ENCODE results near the gene FAM32A. TPM values are rescaled to one million over a fixed set of nuclear protein-coding genes. Genes with fewer than 3 reads are reported as not detected.

FAM32A gene
- total RNA-seq, 1 donor from 2014 or later = 38.8 TPM

GRCh38 chr19:16216744-16217670 lies 31.8 kb downstream of the FAM32A start:
- peak; percentile 57 for ATAC-seq
- intact Hi-C loops (cut with micrococcal nuclease) = no loop called here
- DNase-seq = no peak

DNA sequence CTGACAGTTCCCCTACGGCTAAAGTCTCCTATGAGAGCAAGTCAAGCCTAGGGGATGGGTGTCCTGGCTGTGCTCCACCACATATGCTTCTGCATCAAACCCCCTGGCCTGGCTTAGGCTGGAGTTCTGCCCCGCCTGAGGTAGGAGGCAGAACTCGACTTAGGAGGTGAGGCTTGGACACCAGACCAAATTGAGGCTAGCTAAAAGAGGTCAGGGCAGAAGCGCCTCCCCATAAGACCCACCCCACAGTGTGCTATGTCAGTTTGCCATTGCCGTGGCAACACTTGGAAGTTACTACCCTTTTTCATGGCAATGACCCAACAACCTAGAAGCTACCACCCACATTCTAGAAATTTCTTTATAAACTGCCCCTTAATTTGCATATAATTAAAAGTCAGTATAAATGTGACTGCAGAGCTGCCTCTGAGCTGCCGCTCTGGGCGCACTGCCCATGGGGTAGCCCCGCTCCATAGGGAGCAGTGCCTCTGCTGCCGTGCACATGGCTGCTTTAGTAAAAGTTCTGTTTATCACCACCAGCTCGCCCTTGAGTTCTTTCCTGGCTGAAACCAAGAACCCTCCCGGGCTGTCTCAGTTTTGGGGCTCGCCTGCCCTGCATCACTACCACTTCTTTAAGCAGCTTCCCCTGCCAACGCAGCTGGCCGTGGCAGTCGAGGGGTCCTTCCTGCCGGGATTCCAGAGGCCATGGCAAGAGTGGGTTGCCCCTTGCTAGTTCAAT lies 32.7 kb downstream of the FAM32A start:
- no peak for DNase-seq
- peak; percentile 14 for ATAC-seq
- intact Hi-C loops (cut with micrococcal nuclease) = no loop called here

DNA sequence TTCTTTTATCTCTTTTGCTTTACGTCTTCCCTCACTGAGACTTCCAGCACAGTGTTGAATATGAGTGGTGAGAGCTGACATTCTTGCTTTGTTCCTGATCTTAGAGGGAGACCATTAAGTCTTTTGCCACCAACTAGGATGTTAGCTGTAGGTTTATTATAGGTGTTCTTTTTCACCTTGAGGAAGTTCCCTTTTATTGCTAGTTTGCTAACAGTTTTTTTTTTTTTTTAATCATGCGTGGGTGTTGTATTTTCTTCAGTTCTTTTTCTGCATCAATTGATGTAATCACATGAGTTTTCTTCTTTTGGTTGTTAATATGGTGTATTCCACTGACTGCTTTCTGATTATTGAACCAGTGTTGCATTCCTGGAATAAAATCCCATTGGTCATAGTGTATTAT lies 33.6 kb downstream of the FAM32A start:
- ATAC-seq (no peak), DNase-seq (no peak)
- intact Hi-C loops (cut with micrococcal nuclease) = no loop called here

DNA sequence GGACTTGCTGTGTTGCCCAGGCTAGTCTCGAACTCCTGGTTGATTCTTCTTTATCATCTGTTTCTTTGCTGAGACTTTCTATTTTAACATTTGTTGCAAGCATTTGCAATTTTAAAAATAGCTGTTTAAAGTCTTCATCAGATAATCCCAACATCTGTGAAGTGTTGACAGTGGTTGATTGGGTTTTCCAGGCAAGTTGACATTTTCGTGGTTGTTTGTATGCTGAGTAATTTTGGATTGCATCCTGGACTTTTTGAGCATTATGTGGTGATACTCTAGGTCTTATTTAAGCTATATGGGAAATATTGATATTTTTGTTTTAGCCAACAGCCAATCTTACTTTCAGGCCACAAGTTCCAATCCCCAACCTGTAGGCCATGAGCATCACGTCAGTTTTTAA lies 37.6 kb downstream of the FAM32A start:
- ATAC-seq (no peak), DNase-seq (no peak)
- intact Hi-C loops (cut with micrococcal nuclease) = no loop called here

GRCh38 chr19:16223746-16224145 lies 38.5 kb downstream of the FAM32A start:
- DNase-seq (no peak), ATAC-seq (no peak)
- intact Hi-C loops (cut with micrococcal nuclease) = no loop called here

DNA sequence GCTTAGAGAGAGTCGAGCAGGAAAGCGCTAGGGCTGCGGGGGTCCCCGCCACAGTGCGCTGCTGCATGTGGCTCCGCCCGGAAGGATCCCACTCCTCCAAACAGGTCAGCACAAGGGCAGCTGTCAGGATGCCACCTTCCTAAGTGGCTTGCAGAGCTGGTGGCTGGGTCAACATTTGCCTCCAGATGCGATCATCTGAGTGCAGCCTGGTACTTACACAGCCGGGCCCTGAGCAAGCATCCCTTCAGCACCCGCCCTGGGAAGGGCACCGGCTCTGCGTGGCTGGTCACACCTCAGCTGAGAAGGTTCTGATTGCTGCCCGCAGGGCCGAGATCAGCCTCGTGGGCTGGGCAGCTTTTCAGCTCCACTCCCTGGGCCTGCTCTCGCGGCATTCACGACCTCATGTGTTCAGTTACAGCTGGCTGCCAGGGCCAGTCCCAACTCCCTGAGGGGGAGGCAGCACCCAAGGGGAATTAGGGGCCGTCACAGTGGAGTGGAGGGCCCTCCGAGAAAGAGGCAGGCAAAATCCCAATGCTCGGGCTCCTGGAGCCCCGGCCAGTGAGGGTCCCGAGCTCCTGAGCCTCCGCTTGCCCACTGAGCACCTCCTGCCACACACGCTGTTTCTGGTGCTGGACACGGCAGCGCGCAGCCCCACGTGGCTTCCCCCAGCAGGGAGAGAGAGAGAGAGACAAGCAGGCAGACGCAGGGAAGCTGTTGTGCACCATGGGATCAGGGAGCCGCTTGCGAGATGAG lies 39.3 kb downstream of the FAM32A start:
- no peak for ATAC-seq
- intact Hi-C loops (cut with micrococcal nuclease) = no loop called here
- no peak for DNase-seq

DNA sequence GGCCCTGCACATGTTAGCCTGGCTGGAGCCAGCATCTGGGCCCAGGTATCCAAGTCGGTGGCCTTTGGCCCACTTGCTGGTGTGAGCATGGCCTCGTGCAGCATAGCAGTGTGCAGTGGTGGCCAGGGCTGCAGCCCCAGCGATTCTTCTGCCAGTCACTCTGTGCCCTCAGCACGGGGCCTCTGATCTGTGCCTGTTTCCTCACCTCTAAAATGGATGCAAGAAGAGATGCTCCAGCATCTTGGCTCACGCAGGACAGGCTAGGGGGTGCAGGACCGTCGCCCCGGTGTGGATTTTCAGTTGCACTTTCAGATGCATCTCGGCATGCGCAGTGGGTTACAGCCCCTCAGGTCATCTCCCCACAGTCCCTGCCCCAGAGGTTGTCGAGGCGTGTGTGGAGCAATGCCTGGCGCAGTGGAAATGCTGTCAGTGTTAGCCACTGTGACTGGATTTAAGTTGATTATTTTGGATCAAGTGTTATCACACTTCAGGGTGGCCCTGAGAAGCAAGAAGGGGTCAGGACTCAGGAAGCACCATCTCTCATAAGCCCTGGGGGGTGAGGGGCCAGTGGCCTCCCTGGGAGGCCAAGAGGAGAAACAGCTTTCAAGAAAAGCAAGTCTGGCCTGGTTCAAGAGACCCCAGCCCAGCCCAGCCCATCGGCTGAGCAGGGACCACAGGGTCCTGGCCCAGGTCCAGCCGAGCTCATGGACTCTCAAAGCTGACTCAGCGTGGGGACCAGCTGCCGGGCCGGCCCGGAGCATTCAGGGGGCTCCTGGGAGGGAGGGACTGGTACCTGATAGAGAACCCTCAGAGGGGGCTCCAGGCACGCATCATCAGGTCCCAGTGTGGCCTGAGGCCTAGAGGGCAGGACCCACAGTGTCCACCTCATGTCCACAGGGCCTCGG lies 40.3 kb downstream of the FAM32A start:
- intact Hi-C loops (cut with micrococcal nuclease) = no loop called here
- ATAC-seq (no peak), DNase-seq (no peak)

DNA sequence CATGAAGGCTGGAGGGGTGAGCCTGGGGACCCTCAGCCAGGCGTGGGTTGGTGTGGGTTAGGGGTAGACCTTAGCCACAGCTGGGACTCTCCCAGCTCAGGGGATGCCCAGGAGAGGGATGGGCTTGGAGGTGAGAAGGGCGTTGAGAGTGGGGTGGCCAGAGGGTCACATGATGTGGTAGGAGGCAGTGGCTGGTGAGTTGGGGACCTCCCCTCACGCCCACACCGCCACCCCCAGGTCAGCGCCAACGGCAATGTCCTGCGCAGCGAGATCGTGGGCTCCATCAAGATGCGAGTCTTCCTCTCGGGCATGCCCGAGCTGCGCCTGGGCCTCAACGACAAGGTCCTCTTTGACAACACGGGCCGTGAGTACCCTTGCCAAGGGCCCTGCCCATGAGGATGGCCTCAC lies 41.0 kb downstream of the FAM32A start:
- intact Hi-C loops (cut with micrococcal nuclease) = no loop called here
- ATAC-seq = no peak
- no peak for DNase-seq

DNA sequence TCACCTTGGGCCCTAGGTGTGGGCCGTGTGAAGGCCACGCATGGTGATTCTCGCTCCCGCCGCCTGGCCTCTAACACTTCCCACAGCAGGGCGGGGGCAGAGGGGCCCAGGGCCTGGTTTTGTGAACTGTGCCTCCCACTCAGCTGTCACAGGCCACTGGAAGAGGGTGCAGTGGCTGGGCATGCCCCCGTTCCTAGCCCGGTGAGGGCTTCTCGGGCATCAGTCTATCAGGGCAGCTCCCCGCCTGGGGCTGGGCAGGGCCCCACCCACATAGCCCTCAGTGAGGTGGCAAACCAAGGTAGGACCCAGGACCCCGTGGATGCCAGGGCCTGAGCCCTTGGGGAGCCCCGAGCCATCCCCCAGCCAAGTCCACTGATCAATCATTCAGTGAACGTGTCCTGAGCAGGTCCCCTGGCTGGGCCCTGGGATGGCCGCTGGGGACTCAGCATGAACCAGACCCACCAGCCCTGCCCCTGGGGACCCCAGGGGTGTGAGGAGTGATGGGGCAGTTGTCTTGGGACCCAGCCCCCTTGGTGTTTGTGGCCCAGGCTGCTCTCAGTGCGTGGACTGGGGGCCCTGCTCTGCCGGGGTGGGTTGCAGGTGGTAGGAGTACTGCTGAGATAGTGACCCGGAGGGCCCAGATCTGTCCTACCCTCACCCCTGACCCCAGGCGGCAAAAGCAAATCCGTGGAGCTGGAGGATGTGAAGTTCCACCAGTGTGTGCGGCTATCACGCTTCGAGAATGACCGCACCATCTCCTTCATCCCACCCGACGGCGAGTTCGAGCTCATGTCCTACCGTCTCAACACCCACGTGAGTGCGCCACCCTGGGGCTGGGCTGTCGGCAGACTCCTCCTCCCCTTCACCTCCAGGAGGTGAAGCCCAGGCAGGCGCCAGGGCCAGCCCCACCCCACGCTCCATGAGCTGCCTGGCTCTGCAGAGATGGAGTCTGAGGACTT lies 41.9 kb downstream of the FAM32A start:
- ATAC-seq = no peak
- intact Hi-C loops (cut with micrococcal nuclease) = no loop called here
- no peak for DNase-seq

- DNase-seq = no peak
- ATAC-seq = no peak
- intact Hi-C loops (cut with micrococcal nuclease) = no loop called here
Measured at GRCh38 chr19:16227837-16228636, 42.8 kb downstream of the FAM32A start.

- ATAC-seq (no peak), DNase-seq (no peak)
- intact Hi-C loops (cut with micrococcal nuclease) = no loop called here
Measured at GRCh38 chr19:16228637-16229321, 43.6 kb downstream of the FAM32A start.

- DNase-seq (no peak), ATAC-seq (no peak)
- intact Hi-C loops (cut with micrococcal nuclease) = no loop called here
Measured at GRCh38 chr19:16229322-16229641, 44.1 kb downstream of the FAM32A start.

DNA sequence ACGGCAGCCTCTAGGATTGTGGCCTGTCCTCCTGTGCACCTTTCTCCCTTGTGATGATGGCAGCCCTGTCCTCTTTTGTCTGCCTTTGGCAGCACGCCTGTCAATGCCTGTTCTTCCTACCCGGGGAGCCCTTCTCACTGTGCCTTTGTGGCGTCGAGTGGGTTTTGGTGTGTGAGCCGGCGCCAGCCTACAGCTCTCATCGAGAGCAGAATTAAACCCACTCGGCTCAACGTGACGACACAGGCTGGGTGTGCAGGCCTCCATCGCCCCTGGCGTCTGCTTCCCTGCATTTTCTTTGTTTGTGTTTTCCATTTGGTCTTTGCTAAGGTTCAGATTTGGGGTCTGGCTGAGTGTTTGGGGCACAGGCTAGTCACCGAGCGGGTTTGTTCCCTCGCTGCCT lies 46.9 kb downstream of the FAM32A start:
- ATAC-seq (no peak), DNase-seq (no peak)
- intact Hi-C loops (cut with micrococcal nuclease) = no loop called here

GRCh38 chr19:16232568-16232967 lies 47.4 kb downstream of the FAM32A start:
- intact Hi-C loops (cut with micrococcal nuclease) = no loop called here
- DNase-seq (no peak), ATAC-seq (no peak)

DNA sequence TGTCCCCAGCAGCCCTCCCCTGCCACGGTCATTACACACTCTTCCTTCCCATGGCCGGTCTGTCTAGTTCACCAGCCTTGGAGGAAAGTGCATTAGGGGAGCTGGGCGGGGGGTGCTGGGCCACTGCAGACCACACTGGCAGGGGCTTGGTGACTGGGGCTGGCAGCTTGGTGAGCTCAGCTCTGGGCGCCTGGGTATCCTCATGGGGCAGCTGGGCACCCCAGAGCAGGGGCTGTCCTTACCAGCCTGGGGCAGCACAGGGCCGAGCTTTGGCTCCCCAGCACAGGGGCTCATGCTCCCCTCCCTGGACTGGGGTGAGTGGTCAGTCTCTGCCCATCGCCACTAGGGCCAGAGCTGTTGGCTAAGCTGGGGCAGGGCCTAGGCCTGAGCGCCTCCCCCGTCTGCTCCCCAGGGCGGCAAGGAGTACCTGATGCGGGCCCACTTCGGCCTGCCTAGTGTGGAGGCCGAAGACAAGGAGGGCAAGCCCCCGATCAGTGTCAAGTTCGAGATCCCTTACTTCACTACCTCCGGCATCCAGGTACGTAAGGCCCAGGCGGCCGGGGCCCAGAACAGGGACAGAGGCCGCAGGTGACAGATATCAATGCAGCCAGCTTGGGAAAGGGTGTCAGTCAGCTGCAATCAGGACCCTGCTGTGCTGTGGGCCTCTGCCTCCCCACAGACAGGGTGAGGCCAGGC lies 48.0 kb downstream of the FAM32A start:
- ATAC-seq (no peak), DNase-seq (no peak)
- intact Hi-C loops (cut with micrococcal nuclease) = no loop called here
